ENCODE results near the gene ZCCHC7. TPM values are rescaled to one million over a fixed set of nuclear protein-coding genes. Genes with fewer than 3 reads are reported as not detected.
"Not testable (repeated sequence)": the region's sequence is repeated elsewhere in the genome, so short reads cannot be mapped to it uniquely, and the experiment has no call there.

Gene ZCCHC7
- total RNA-seq, 2 experiments from 2014 or later, result 26.8 to 28.1 TPM

- Mint-ChIP-seq H3K27ac (peak overlapping the region; percentile 38), H3K4me3 (no peak overlapping the region), H3K36me3 (peaks cover 8% of the 10 kb centered on the region), H3K9me3 (no peaks in the 10 kb centered on the region), H3K27me3 (no peaks in the 10 kb centered on the region), H3K4me1 (ENCODE audit: low read depth) (peaks cover 24% of the 10 kb centered on the region)
- ChIA-PET POLR2A (interaction anchor here (0.6 kb wide), 1 partner anchor 250 kb away, joined by 3 read pairs; the partner anchor contains the start of gene PAX5), CTCF (interaction anchor here (0.6 to 1.3 kb wide), 3 partner anchors 13 to 288 kb away, joined by 4 to 5 read pairs (median 4); no protein-coding TSS in a partner anchor)
- no peak for DNase-seq
- intact Hi-C loops (cut with micrococcal nuclease), result no loop called here
These were observed 163.5 kb downstream of the ZCCHC7 start for GRCh38 chr9:37283730-37284325.

GRCh38 chr9:37284636-37285035 is 164.3 kb downstream of the ZCCHC7 start:
- H3K27ac Mint-ChIP-seq, result no peak overlapping the region
- H3K9me3 Mint-ChIP-seq, result no peaks in the 10 kb centered on the region
- intact Hi-C loops (cut with micrococcal nuclease), result no loop called here
- no peak for DNase-seq
- peaks cover 9% of the 10 kb centered on the region for H3K36me3 Mint-ChIP-seq
- H3K4me3 Mint-ChIP-seq, result no peak overlapping the region
- H3K4me1 Mint-ChIP-seq (ENCODE audit: low read depth), result peaks cover 29% of the 10 kb centered on the region
- CTCF ChIA-PET, result interaction anchor here (1.3 kb wide), 1 partner anchor 131 kb away, joined by 4 read pairs; no protein-coding TSS in a partner anchor
- no peaks in the 10 kb centered on the region for H3K27me3 Mint-ChIP-seq
- POLR2A ChIA-PET, result interaction anchor here (0.6 kb wide), 1 partner anchor 250 kb away, joined by 3 read pairs; the partner anchor contains the start of gene PAX5

GRCh38 chr9:37286530-37287175 is 166.3 kb downstream of the ZCCHC7 start:
- peaks cover 8% of the 10 kb centered on the region for H3K36me3 Mint-ChIP-seq
- H3K4me3 Mint-ChIP-seq, result no peak overlapping the region
- intact Hi-C loops (cut with micrococcal nuclease), result no loop called here
- H3K27ac Mint-ChIP-seq, result no peak overlapping the region
- CTCF ChIA-PET, result no interaction called here
- H3K4me1 Mint-ChIP-seq (ENCODE audit: low read depth), result peaks cover 45% of the 10 kb centered on the region
- H3K9me3 Mint-ChIP-seq, result no peaks in the 10 kb centered on the region
- POLR2A ChIA-PET, result no interaction called here
- no peak for DNase-seq
- no peaks in the 10 kb centered on the region for H3K27me3 Mint-ChIP-seq

GRCh38 chr9:37287317-37287716 is 166.9 kb downstream of the ZCCHC7 start:
- ChIA-PET POLR2A (no interaction called here), CTCF (interaction anchor here (0.7 kb wide), 1 partner anchor 25 kb away, joined by 4 read pairs; no protein-coding TSS in a partner anchor)
- DNase-seq, result no peak
- Mint-ChIP-seq H3K36me3 (peaks cover 8% of the 10 kb centered on the region), H3K27ac (no peak overlapping the region), H3K9me3 (no peaks in the 10 kb centered on the region), H3K4me3 (no peak overlapping the region), H3K4me1 (ENCODE audit: low read depth) (peaks cover 49% of the 10 kb centered on the region), H3K27me3 (no peaks in the 10 kb centered on the region)
- intact Hi-C loops (cut with micrococcal nuclease), result no loop called here

GRCh38 chr9:37289631-37290030 is 169.3 kb downstream of the ZCCHC7 start:
- Mint-ChIP-seq H3K36me3 (peaks cover 8% of the 10 kb centered on the region), H3K9me3 (no peaks in the 10 kb centered on the region), H3K4me1 (ENCODE audit: low read depth) (peaks cover 53% of the 10 kb centered on the region), H3K27me3 (no peaks in the 10 kb centered on the region), H3K4me3 (no peak overlapping the region), H3K27ac (peak overlapping the region; percentile 86)
- CTCF ChIA-PET, result no interaction called here
- intact Hi-C loops (cut with micrococcal nuclease), result loop anchor here (2.0 kb wide), 2 partner anchors 89 to 119 kb away; no protein-coding TSS in a partner anchor
- no peak for DNase-seq
- POLR2A ChIA-PET, result no interaction called here

GRCh38 chr9:37290366-37290939 is 170.1 kb downstream of the ZCCHC7 start:
- H3K27me3 Mint-ChIP-seq, result no peaks in the 10 kb centered on the region
- no peak for DNase-seq
- peak overlapping the region; percentile 33 for H3K4me3 Mint-ChIP-seq
- peak overlapping the region; percentile 86 for H3K27ac Mint-ChIP-seq
- POLR2A ChIA-PET, result no interaction called here
- H3K36me3 Mint-ChIP-seq, result peaks cover 8% of the 10 kb centered on the region
- peaks cover 55% of the 10 kb centered on the region for H3K4me1 Mint-ChIP-seq (ENCODE audit: low read depth)
- no peaks in the 10 kb centered on the region for H3K9me3 Mint-ChIP-seq
- CTCF ChIA-PET, result no interaction called here
- intact Hi-C loops (cut with micrococcal nuclease), result loop anchor here (2.0 kb wide), 2 partner anchors 90 to 118 kb away; no protein-coding TSS in a partner anchor

GRCh38 chr9:37290940-37291485 is 170.6 kb downstream of the ZCCHC7 start:
- Mint-ChIP-seq H3K27me3 (no peaks in the 10 kb centered on the region), H3K4me3 (peak overlapping the region; percentile 47), H3K27ac (peak overlapping the region; percentile 92), H3K36me3 (peaks cover 8% of the 10 kb centered on the region), H3K9me3 (no peaks in the 10 kb centered on the region), H3K4me1 (ENCODE audit: low read depth) (peaks cover 60% of the 10 kb centered on the region)
- DNase-seq, result no peak
- POLR2A ChIA-PET, result no interaction called here
- intact Hi-C loops (cut with micrococcal nuclease), result loop anchor here (1.0 to 2.0 kb wide), 4 partner anchors 11 to 118 kb away; no protein-coding TSS in a partner anchor
- CTCF ChIA-PET, result no interaction called here

GRCh38 chr9:37291612-37292238 is 171.4 kb downstream of the ZCCHC7 start:
- POLR2A ChIA-PET, CTCF ChIA-PET, DNase-seq, H3K9me3 Mint-ChIP-seq, H3K36me3 Mint-ChIP-seq, H3K27me3 Mint-ChIP-seq: not testable (repeated sequence)
- Mint-ChIP-seq H3K27ac (peak overlapping the region; percentile 92), H3K4me1 (ENCODE audit: low read depth) (peaks cover 65% of the 10 kb centered on the region), H3K4me3 (peak overlapping the region; percentile 43)
- intact Hi-C loops (cut with micrococcal nuclease), result loop anchor here (1.0 to 2.0 kb wide), 4 partner anchors 11 to 117 kb away; no protein-coding TSS in a partner anchor

- ChIA-PET CTCF (no interaction called here), POLR2A (no interaction called here)
- no peak overlapping the region for H3K4me3 Mint-ChIP-seq
- peaks cover 8% of the 10 kb centered on the region for H3K36me3 Mint-ChIP-seq
- DNase-seq, result no peak
- no peaks in the 10 kb centered on the region for H3K9me3 Mint-ChIP-seq
- H3K27me3 Mint-ChIP-seq, result no peaks in the 10 kb centered on the region
- H3K27ac Mint-ChIP-seq, result no peak overlapping the region
- intact Hi-C loops (cut with micrococcal nuclease), result no loop called here
- peaks cover 65% of the 10 kb centered on the region for H3K4me1 Mint-ChIP-seq (ENCODE audit: low read depth)
These were observed 172.5 kb downstream of the ZCCHC7 start for GRCh38 chr9:37292896-37293295.

- peaks cover 3% of the 10 kb centered on the region for H3K36me3 Mint-ChIP-seq
- intact Hi-C loops (cut with micrococcal nuclease), result no loop called here
- no peaks in the 10 kb centered on the region for H3K9me3 Mint-ChIP-seq
- POLR2A ChIA-PET, result no interaction called here
- H3K27me3 Mint-ChIP-seq, result no peaks in the 10 kb centered on the region
- peak overlapping the region; percentile 23 for H3K27ac Mint-ChIP-seq
- CTCF ChIA-PET, result no interaction called here
- H3K4me3 Mint-ChIP-seq, result no peak overlapping the region
- peaks cover 61% of the 10 kb centered on the region for H3K4me1 Mint-ChIP-seq (ENCODE audit: low read depth)
- no peak for DNase-seq
These were observed 173.5 kb downstream of the ZCCHC7 start for GRCh38 chr9:37293664-37294524.

GRCh38 chr9:37295178-37295577 is 174.8 kb downstream of the ZCCHC7 start:
- ChIA-PET POLR2A (interaction anchor here (1.5 kb wide), 1 partner anchor 34 kb away, joined by 3 read pairs; no protein-coding TSS in a partner anchor), CTCF (no interaction called here)
- no peak for DNase-seq
- Mint-ChIP-seq H3K36me3 (peaks cover 1% of the 10 kb centered on the region), H3K27ac (no peak overlapping the region), H3K27me3 (no peaks in the 10 kb centered on the region), H3K4me1 (ENCODE audit: low read depth) (peaks cover 64% of the 10 kb centered on the region), H3K9me3 (no peaks in the 10 kb centered on the region), H3K4me3 (no peak overlapping the region)
- intact Hi-C loops (cut with micrococcal nuclease), result no loop called here

Measured in activated CD4-positive, alpha-beta memory T cell treated with anti-CD3 and anti-CD28 coated beads for 36 hours (primary cell).